IPS-NIHi7 (cell line): ENCODE data around the gene RTL10.

Experiments
- DNase-seq: peaks from one replicate; pipeline ENCODE4 v3.0.0; 2012; ENCODE audit warnings: mixed read lengths; ENCODE audit errors: extremely low spot score

RTL10 gene

DNA sequence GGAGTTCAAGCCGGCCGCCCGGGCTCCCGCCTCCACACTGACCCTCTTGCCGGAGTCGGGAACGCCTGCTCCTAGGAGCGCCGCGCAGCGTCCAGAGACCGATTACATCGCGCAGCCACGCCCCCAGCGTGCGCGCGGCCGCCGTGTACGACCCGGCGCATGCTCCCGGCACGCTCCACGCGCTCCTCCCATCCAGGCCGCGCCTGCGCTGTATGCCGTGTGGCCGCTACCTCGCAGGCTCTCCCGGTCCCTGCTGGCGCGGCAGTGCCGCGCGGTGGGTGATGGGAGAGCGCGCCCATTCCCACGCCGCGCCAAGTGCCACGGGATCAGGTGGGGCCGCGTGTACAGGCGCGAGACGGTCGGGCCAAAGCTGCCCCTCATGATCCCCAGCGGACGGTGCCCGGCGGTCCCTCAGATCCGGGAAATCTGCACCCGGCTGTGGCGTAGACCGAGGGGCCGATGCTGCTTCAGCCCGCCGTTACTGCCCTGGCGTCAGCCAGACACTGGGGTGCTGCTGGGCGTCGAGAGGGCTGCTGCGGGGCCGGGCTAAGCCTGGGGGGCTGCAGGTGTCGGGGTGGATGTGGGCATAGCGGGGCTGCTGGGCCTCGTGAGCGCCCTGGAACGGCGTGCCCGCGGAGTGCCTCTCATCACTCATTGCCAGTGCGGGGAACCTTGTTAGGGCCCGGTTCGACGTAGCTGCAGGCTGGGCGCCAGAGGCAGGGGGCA lies at the start of gene RTL10, which contains the start of gene GNB1L:
TSS of gene RTL10 (minus strand) at position 97 of the 726 bp plus-strand sequence. CDS start 2,613 bp downstream, outside the sequence.
TSS of gene GNB1L (minus strand) at position 97 of the 726 bp plus-strand sequence. CDS start 33,519 bp downstream, outside the sequence.
- DNase-seq, result peak; percentile 98

DNA sequence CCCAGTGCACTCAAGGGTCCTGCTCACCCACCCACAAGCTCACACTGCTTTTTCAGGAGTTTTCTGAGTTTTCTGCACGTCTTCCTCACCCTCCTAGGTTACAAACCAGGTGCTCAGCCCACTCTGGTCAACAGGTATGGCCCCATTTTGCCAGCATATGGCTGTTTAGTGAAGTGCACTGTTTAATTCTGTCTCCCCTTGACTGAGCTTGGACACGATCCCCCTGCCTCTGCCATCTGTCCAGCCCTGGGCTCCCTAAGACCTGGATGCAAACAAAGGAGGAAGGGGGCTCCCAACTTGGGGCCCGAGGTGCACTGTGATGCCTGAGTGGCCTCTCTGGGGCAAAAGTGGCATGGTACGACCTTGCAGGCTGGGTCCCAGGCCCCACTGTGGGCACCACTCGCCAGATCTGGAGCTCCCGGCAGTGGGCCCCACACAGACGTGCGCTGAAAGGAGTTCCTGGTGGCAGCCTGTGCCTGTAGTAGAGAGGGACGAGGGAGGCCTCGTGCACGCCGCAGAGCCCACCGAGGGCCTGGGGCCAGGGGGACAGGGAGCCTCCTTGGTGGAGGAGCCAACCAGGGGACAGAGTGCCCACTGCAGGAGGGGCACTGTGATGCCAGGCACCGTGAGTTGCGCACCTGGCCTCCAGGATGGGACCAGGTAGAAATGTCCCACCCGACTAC lies 49.6 kb upstream of the RTL10 start:
- no peak for DNase-seq

DNA sequence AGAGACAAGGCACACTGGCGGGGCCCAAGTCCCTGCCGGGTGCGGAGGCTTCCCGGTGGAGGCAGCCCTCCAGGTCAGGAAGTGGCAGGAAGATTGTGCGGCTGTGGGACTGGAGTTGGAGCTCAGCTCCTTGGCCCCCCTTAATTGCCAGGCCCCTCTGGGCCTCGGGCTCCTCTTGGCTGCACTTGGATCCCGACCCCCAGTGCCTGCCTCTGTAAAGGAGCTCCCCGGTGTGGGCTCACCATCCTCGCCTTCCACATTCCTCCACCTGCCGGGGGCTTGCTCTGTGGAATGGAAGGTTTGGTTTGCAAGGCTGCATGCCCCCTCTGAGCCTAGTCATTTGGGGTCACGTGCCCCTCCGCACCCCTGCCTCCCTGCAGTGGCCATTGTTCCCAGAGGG lies 48.8 kb upstream of the RTL10 start:
- no peak for DNase-seq

DNA sequence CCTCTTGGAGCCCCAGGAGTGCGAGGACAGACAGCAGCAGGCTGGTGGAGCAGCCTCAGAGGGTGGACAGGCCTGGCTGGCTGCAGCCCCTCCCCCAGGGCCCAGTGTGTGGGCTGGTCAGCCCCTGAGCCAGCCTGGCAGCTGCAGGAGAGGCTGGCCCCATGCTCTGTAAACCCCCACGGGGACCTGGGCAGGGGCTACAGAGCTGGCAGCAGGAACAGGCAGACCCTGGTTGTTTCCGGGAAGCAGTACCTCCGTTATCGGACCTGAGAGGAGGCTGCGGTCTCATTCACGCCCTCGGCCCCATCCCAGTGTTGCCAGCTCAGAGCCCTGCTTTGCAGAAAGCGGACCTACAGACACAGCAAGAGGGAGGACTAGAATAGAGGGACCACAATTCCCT lies 48.4 kb upstream of the RTL10 start:
- peak; percentile 56 for DNase-seq

DNA sequence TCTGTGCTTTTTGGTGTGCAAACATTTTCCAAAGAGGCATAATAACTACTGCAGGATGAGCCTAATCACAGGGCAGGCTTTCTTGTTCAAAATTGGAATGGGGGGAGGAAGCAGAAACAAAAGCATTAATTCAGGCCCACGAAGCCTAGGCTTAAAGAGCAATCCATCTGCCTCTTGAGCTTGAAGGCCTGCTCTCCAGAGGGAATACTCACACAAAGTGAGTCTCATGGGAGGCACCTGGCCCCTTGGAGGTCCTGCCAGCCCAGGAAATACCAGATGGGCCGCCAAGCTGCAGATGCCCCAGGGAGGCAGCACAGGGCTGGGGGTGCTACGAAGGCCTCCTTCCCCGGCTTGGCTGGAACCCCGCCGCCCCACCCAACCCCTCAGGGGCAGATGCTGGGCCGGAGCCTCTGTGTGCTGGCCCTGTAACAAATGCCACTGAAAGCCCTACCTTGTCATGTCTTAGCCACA lies 47.6 kb upstream of the RTL10 start:
- DNase-seq, result no peak

DNA sequence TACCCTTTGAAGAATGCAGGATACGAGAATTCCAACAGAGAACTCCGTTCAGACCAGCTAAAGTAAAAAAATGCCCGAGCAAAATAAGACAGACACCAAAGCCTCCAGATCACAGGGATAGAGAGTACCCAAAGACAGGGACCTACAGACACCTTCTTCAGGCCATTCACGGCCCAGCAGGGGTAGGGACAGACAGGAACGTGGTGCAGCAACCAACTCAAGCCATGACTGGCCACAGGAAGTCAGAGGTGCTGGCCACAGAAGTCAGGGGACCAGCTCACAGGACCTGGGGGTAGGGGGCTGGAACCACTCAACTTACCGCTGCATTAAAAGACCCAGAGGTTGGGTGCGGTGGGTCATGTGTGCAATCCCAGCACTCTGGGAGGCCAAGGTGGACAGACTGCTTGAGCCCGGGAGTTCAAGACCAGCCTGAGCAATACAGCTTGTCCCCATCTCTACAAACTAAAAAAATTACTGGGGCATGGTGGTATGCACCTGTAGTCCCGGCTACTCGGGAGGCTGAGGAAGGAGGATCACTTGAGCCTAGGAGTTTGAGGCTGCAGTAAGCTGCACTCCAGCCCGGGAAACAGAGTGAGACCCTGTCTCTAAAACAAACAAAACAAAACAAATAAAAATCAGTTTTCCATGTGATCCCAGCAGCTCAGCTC lies 47.0 kb upstream of the RTL10 start:
- DNase-seq, result no peak

GRCh38 chr22:19900707-19901436 lies 46.2 kb upstream of the RTL10 start:
- DNase-seq, result no peak

- DNase-seq, result no peak
Measured at GRCh38 chr22:19898831-19899567, 44.3 kb upstream of the RTL10 start.

DNA sequence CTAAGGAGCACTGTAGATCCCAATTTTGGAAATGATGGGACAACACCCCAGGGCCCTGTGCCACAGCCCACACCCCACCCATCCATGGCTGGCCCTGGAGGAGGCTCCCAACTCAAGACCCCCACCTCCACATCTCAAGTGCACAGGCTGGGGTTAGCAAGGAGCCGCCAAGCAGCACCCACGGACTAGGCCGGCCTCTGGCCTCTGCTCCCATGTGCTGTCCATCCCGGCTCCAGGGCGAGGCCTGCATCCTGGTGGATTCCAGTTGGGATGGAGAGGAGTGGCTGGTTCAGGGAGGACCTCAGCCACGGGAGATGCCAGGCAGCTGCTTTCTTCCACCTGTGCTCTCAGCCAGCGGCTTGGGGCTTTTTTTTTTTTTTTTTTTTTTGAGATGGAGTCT lies 43.5 kb upstream of the RTL10 start:
- no peak for DNase-seq

- DNase-seq, result no peak
Measured at GRCh38 chr22:19897726-19898125, 43.1 kb upstream of the RTL10 start.

DNA sequence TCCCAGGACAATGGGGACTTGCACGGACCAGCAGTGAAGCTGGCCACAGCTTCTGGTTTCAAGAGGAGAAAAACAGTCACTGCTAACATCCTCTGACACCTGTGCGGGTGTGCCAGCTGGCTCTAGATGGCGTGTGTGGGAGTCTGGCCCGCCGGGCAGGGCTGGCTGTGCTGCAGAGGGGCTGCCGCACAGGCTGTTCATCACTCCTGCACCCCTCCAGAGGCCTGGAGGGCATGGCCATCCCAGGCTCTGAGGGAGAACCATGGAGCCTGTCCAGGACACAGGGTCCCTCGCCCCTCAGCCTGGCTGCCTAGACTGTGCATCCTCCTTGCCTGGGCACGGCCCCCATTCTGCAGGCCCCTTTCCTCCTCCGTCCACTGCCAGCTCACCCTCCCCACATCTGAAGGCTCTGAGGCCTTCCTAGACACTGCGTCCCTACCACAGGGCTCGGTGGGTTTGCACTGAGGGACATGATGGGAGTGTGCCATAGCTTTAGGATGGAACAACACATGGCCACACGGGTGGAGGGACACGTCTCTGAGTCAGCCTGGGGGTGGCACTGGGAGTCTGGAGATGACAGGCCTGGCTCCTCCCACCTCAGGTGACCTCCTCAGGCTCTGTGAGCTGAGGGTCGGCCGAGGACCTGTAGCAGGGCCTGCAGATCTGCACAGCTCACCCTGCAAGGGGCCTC lies 42.1 kb upstream of the RTL10 start:
- no peak for DNase-seq

- no peak for DNase-seq
Measured at GRCh38 chr22:19895160-19895849, 40.6 kb upstream of the RTL10 start.

DNA sequence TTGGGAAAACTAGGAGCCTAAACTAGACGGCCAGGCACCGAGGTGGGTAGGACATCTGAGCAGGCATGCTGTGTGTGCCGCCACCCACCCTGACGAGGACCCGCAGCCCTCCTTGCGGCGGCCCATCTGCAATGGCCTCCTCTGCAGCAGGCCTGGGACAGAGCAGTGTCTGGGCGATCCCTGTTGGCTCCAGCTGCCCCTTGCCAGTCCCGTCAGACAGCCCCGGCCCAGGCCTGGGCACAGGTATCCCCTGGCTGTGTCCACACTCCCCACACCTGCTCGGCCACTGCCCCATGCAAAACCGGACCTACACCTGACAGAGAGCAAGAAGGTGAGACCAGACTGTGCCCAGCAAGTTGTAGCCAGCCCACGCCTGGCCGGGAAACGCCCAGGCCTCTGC lies 38.7 kb upstream of the RTL10 start:
- DNase-seq, result no peak

GRCh38 chr22:19892925-19893324 lies 38.3 kb upstream of the RTL10 start:
- DNase-seq, result no peak

- no peak for DNase-seq
Measured at GRCh38 chr22:19892257-19892879, 37.7 kb upstream of the RTL10 start.

GRCh38 chr22:19891317-19892256 lies 36.9 kb upstream of the RTL10 start:
- DNase-seq, result peak; percentile 88

DNA sequence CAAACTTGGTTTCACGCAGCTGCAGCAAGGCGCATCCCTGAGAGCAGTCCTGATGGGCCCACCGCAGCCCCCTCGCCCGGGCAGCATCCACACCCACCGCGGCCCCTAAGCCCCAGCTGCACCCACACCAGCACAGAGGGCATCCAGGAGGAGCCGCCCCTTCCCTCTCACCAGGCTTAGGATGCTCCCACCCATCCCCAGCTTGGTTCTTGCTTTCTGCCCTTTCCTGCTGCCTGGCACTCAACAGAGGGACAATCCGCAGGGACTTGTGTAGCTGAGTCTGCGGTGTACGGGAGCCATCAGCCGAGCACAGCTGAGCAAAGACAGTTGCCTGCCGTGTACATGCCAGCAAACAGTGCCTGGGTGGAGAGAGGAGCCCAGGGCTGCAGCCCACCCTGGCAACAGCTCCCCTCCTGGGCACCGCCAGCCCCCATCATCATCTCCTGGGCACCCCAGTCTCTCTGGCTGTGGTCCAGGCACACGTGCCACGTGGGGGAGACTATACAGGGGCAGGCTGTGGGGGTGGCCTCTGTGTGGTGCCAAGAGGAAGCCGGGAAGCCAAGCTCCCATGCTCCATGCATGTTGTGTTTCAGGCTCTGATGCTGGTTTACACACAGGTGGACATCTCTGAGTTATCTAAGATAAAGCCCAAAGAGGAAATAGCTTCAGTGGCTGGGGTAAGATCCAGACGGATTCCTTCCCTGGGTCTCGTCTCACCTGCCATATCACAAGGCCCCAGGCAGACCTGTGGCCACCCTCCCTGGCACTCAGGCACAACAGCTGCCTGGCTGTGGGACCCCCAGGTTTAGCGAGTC lies 36.0 kb upstream of the RTL10 start:
- DNase-seq, result no peak
